Fibroblast of lung (primary cell): ENCODE data around the gene UGT2A3.

Source experiments
- EZH2 ChIP-seq: IDR thresholded peaks from 2 replicates; pipeline ENCODE4 v1.5.1; 2012; ENCODE audit warnings: low read length, control low read depth, mild to moderate bottlenecking; ENCODE audit errors: missing control alignments
- TF ChIP-seq, protein P1 (sequence below), 2 donors: IDR thresholded peaks in 1 of 2; conservative IDR thresholded peaks in 1 of 2; 1 replicate in 1 of 2; 2 replicates in 1 of 2; pipeline ENCODE4 v1.5.1; 2011 to 2012; ENCODE audit warnings: low read length in 2 of 2, control low read depth in 1 of 2, inconsistent platforms in 1 of 2, low read depth in 1 of 2, mild to moderate bottlenecking in 1 of 2

DNA sequence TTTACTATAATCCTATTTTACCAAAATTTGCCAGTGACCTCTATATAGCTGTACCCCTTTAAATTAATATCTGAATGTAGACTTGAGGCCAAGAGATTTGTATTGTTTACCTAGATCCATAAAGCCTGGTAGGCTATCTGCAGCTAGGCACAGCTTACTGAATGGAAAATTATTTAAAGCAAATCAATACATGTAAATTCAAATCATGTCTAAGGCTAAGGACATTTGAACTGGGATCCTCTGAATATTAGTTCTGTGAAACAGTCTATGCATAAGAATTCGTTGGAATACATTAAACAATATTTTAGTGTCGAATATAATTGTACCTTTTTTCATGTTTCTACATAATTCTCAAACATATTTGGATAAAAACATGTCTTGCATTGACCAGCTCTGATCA is 1.6 kb downstream of the UGT2A3 start:
- TF ChIP-seq, protein P1, sequence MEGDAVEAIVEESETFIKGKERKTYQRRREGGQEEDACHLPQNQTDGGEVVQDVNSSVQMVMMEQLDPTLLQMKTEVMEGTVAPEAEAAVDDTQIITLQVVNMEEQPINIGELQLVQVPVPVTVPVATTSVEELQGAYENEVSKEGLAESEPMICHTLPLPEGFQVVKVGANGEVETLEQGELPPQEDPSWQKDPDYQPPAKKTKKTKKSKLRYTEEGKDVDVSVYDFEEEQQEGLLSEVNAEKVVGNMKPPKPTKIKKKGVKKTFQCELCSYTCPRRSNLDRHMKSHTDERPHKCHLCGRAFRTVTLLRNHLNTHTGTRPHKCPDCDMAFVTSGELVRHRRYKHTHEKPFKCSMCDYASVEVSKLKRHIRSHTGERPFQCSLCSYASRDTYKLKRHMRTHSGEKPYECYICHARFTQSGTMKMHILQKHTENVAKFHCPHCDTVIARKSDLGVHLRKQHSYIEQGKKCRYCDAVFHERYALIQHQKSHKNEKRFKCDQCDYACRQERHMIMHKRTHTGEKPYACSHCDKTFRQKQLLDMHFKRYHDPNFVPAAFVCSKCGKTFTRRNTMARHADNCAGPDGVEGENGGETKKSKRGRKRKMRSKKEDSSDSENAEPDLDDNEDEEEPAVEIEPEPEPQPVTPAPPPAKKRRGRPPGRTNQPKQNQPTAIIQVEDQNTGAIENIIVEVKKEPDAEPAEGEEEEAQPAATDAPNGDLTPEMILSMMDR (conservative IDR thresholded peaks at IDR 0.05 in 1 of 2, IDR thresholded peaks at IDR 0.05 in 1 of 2; ENCODE audit: low read depth in 1 of 2, low read length in 2 of 2), result no peak
- no peak for TF ChIP-seq EZH2
